WERI-Rb-1 (cell line): ENCODE measurements around the gene TPSB2.
"Not testable (repeated sequence)": the region's sequence is repeated elsewhere in the genome, so short reads cannot be mapped to it uniquely, and the experiment has no call there.

Source experiments
- DNase-seq: peaks from one replicate; pipeline ENCODE4 v3.0.0-alpha.2; 2020
- H3K27ac ChIP-seq: fragments of 250-450 bp; sonication (Bioruptor Pico); 2 replicates; pipeline ENCODE4 v1.5.1; 2020; ENCODE audit warnings: mild to moderate bottlenecking, moderate library complexity
- H3K27me3 ChIP-seq: fragments of 250-450 bp; sonication (Bioruptor Pico); 2 replicates; pipeline ENCODE4 v1.5.1; 2021; ENCODE audit warnings: mild to moderate bottlenecking, low read depth, moderate library complexity; ENCODE audit not compliant: insufficient read depth, severe bottlenecking
- H3K36me3 ChIP-seq: fragments of 250-450 bp; sonication (Bioruptor Pico); 2 replicates; pipeline ENCODE4 v1.5.1; 2020; ENCODE audit warnings: mild to moderate bottlenecking, moderate library complexity
- H3K4me3 ChIP-seq: 2 replicates; pipeline ENCODE4 v1.5.1; 2011; ENCODE audit warnings: low read depth, mild to moderate bottlenecking, control low read depth, low read length
- H3K9me3 ChIP-seq: fragments of 250-450 bp; sonication (Bioruptor Pico); 2 replicates; pipeline ENCODE4 v1.5.1; 2021; ENCODE audit warnings: mild to moderate bottlenecking, moderate library complexity; ENCODE audit not compliant: severe bottlenecking
- TF ChIP-seq, protein P1 (sequence below): IDR thresholded peaks from 2 replicates; pipeline ENCODE4 v1.5.1; 2011; ENCODE audit warnings: low read depth, mild to moderate bottlenecking, control low read depth, inconsistent platforms, low read length

Gene TPSB2

DNA sequence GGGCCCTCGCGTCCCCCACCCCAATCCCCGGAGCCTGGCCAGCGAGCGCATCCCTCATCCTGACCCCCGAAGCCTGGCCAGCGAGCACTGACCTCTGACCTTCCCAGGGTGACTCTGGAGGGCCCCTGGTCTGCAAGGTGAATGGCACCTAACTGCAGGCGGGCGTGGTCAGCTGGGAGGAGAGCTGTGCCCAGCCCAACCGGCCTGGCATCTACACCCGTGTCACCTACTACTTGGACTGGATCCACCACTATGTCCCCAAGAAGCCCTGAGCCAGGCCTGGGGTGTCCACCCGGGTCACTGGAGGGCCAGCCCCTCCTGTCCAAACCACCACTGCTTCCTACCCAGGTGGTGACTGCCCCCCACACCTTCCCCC is 28.2 kb upstream of the TPSB2 start:
- H3K9me3 ChIP-seq = no peaks in the 10 kb centered on the region
- H3K27ac ChIP-seq = no peak overlapping the region
- H3K27me3 ChIP-seq = no peaks in the 10 kb centered on the region
- TF ChIP-seq, protein P1, sequence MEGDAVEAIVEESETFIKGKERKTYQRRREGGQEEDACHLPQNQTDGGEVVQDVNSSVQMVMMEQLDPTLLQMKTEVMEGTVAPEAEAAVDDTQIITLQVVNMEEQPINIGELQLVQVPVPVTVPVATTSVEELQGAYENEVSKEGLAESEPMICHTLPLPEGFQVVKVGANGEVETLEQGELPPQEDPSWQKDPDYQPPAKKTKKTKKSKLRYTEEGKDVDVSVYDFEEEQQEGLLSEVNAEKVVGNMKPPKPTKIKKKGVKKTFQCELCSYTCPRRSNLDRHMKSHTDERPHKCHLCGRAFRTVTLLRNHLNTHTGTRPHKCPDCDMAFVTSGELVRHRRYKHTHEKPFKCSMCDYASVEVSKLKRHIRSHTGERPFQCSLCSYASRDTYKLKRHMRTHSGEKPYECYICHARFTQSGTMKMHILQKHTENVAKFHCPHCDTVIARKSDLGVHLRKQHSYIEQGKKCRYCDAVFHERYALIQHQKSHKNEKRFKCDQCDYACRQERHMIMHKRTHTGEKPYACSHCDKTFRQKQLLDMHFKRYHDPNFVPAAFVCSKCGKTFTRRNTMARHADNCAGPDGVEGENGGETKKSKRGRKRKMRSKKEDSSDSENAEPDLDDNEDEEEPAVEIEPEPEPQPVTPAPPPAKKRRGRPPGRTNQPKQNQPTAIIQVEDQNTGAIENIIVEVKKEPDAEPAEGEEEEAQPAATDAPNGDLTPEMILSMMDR = no peak
- no peak overlapping the region for H3K4me3 ChIP-seq
- no peaks in the 10 kb centered on the region for H3K36me3 ChIP-seq
- no peak for DNase-seq

DNA sequence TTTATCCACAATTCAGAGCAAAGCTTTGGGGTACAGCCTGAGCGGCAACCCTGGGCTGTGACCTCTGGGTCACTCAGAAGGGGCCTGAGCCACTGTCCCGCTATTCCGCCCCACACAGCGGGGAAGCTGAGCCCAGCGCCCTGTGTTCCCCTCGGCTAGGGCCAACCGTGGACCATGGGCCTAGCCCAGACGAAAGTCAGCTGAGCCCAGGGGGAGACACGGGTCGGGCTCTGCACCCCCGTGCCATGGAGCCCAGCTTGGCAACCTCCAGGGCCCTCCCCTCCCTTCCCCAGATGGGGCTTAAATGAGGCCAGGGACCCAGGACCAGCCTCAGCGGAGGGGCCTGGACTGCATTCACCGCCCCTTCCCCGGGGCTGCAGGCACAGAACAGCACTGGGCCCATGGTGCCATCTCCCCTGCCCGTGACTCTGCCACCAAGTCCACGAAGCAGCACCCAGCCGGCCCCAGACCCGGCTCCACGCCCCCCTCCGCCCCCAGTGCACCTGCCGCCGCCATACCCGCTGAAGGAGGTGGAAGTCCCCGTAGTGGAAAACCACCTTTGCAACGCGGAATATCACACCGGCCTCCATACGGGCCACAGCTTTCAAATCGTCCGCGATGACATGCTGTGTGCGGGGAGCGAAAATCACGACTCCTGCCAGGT is 27.7 kb upstream of the TPSB2 start:
- TF ChIP-seq, protein P1 = no peak
- no peak overlapping the region for H3K27ac ChIP-seq
- no peaks in the 10 kb centered on the region for H3K9me3 ChIP-seq
- H3K36me3 ChIP-seq = no peaks in the 10 kb centered on the region
- no peak overlapping the region for H3K4me3 ChIP-seq
- H3K27me3 ChIP-seq = no peaks in the 10 kb centered on the region
- DNase-seq = no peak

DNA sequence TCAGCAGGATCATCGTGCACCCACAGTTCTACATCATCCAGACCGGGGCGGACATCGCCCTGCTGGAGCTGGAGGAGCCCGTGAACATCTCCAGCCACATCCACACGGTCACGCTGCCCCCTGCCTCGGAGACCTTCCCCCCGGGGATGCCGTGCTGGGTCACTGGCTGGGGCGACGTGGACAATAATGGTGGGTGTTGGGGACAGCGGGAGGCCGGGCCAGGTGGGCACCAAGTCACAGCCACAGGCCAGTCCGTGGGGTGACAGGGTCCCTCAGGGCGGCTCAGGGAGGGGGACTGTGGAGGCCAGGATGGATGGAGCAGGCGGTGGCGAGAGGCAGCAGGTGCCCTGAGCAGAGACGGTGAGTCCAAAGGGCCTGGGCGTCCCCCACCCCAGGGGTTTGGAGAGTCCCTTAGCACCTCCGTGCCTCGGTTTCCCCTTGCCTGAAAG is 26.9 kb upstream of the TPSB2 start:
- no peak overlapping the region for H3K4me3 ChIP-seq
- DNase-seq = no peak
- TF ChIP-seq, protein P1 = no peak
- no peaks in the 10 kb centered on the region for H3K36me3 ChIP-seq
- no peaks in the 10 kb centered on the region for H3K9me3 ChIP-seq
- H3K27me3 ChIP-seq = no peaks in the 10 kb centered on the region
- H3K27ac ChIP-seq = no peak overlapping the region

DNA sequence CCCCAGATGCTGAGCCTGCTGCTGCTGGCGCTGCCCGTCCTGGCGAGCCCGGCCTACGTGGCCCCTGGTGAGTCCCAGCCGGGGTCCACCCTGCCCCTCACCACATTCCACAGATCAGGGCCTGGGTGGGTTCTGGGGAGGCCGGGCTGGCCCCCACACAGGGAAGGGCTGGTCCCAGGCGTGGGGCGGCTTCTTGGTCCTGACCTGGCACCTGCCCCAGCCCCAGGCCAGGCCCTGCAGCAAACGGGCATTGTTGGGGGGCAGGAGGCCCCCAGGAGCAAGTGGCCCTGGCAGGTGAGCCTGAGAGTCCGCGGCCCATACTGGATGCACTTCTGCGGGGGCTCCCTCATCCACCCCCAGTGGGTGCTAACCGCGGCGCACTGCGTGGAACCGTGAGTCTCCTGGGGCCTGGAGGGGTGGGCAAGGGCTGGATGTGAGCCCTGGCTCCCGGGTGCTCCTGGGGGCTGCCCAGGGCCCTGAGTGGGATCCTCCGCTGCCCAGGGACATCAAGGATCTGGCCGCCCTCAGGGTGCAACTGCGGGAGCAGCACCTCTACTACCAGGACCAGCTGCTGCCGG is 26.4 kb upstream of the TPSB2 start:
- not testable (repeated sequence) for H3K9me3 ChIP-seq, H3K4me3 ChIP-seq, DNase-seq, H3K27ac ChIP-seq, H3K36me3 ChIP-seq, H3K27me3 ChIP-seq

DNA sequence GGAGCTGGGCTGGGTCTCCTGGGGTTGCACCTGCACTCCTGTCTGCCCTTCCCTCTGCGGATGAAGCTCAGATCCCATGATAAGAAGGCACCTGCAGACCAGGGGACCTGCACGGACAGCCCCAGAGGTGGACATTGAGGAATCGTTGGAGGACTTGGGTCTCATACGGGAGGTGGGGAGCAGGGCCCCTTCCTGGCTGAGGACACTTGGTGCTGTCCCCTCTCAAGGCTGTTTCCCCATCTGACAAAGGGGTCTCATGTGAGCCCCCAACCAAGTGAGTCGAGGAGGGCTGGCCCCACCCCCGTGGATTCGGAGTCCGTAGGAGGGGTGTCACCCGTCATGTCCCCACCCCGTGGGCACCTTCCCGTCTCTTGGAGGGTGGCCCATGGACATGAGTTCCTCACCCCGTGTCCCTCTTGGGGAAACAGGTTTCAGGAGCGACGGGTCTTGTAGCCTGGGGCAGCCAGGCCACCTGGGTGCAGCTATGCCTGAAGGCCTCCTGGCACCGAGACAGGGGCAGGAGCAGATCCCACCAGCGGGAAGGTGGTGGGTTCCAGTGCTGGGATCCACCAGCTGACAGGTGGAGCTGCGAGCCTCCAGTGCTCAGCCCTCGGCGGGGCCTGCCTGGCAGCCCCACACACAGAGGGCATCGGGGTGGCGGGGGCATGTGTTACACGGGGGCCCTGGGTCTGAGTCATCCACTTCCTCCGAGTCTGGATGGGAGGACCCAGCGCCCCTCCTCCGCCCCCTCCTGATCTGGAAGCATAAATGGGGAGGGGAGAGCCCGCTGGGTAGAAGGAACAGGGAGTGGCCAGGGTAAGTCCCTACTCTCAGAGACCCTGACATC is 25.5 kb upstream of the TPSB2 start, which contains the start of gene TPSD1:
TPSD1 (plus strand) TSS at position 794 of the 847 bp plus-strand sequence. CDS start 212 bp downstream, outside the sequence.
- H3K36me3 ChIP-seq, H3K4me3 ChIP-seq, H3K27ac ChIP-seq, H3K27me3 ChIP-seq, H3K9me3 ChIP-seq, DNase-seq: not testable (repeated sequence)

DNA sequence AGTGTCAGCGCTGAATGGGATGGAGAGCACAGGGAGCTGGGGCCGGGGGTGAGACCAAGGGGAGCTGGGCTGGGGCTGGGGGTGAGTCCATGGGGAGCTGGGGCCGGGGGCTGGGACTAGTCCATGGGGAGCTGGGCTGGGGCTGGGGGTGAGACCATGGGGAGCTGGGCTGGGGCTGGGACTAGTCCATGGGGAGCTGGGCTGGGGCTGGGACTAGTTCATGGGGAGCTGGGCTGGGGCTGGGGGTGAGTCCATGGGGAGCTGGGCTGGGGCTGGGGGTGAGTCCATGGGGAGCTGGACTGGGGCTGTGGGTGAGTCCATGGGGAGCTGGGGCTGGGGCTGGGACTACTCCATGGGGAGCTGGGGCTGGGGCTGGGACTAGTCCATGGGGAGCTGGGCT is 24.8 kb upstream of the TPSB2 start:
- not testable (repeated sequence) for H3K27me3 ChIP-seq, H3K4me3 ChIP-seq, H3K36me3 ChIP-seq, H3K27ac ChIP-seq, H3K9me3 ChIP-seq
- peak; percentile 7 for DNase-seq

DNA sequence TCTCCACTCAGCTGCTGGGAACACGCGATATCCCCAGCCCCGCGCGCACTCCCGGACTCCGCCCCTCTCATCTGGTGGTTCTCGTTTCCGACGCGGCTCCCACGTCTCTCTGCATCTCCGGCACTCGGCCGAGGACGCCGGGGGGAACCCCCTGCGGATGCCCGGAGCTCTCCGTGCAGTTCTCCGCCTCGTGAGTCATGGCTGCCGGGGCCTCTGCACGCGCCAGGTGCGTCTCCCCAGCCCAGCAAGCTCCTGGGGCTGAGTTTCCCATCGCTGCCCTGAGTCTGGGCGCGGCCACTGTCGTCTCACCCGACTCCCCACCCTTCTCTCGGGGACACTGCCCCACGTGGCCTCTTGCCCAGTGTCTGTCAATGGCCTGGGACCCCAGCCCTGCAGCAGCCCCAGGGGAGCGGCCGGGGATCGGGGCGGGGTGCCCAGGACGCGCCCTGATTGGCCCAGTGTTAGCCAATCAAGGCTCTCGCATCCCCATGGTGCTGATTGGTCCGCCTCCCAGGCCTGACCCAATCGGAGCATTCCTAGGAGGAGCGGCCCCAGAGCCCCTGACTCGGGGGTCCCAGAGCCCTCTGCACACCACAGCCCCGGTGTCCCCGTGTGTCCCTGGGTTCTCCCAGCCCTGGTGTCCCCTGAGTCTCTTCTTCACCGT is 23.8 kb upstream of the TPSB2 start:
- not testable (repeated sequence) for H3K36me3 ChIP-seq, DNase-seq, H3K4me3 ChIP-seq, H3K27me3 ChIP-seq, H3K27ac ChIP-seq, H3K9me3 ChIP-seq

DNA sequence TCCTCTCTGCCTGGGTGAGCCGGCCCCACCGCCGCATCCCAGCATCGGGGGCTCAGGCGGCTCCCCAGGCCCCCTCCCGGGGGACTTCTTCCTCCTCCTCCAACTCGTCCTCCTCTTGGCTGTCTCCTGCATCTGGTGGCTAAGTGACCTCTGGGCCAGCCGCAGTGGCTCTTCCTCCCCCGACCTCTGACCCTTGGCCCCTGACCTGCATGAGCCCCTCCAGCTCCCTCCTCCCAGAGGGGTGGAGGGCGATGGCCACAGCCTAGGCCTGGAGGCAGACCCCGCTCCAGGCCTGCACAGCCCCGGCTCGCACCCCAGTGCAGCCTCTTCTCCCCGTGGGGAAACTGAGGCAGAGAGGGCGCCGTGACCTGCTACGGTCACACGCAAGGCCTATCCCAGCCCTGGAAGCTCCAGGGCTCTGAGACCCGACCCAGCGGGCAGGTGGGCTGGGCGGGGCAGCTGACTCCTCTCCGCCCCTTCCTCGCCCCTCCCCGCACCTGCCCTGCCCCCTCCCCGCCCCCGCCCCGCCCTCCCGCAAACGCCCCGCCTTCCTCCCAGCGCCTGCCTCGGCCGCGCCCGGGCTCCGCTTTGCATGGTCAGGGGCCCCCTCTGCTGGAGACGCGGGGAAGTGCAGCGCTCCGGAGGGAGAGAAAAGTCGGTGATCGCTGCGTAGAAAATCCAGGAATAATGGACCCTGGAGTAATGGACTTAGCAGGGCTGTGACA is 19.2 kb upstream of the TPSB2 start:
- H3K9me3 ChIP-seq, H3K36me3 ChIP-seq, H3K4me3 ChIP-seq, H3K27me3 ChIP-seq, H3K27ac ChIP-seq: not testable (repeated sequence)
- DNase-seq = peak; percentile 3

DNA sequence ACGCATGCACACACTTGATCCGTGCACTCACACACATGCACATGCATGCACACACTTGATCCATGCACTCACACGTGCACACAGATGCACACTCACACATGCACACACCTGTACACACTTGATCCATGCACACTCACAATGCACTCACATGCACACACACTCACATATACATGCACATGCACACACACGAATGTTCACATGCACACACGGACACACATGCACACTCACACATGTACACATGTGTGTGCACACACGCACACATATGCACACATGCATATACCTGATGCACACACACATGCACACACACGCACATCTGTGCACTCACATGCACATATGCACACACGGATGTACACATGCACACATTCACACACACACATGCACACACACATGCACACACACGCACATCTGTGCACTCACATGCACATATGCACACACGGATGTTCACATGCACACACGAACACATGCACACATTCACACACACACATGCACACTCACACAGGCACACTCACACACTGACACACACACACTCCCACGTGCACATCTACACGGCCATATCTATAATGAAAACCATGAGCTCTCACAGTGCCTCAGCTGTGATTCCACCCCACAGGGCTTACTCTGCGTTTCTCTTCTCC is 18.0 kb upstream of the TPSB2 start:
- not testable (repeated sequence) for H3K9me3 ChIP-seq, DNase-seq, H3K27me3 ChIP-seq, H3K27ac ChIP-seq, H3K36me3 ChIP-seq, H3K4me3 ChIP-seq
